ENCODE measurements around the gene C5. TPM values are rescaled to one million over a fixed set of nuclear protein-coding genes. Genes with fewer than 3 reads are reported as not detected.
A peak's percentile ranks its signal among the peaks of the same experiment; 100 is the strongest.

Gene C5
- total RNA-seq, 3 donors from 2014 or later (not counting 1 experiment from before 2014, with no cell fraction given): 1.5 to 2.0 (median 1.5) TPM

- peak in 1 of 2 donors; percentile 9 for DNase-seq
- Histone ChIP-seq H3K4me3 (ENCODE audit: low read length) (no peak overlapping the region), H3K4me1 (ENCODE audit: control insufficient read depth, insufficient read depth, low read length) (no peaks in the 10 kb centered on the region), H3K9me3 (ENCODE audit: control insufficient read depth, insufficient read depth, low read length) (no peaks in the 10 kb centered on the region), H3K27me3 (ENCODE audit: control insufficient read depth, insufficient read depth, low read length) (no peaks in the 10 kb centered on the region), H3K36me3 (ENCODE audit: control insufficient read depth, insufficient read depth, low read length) (no peaks in the 10 kb centered on the region), H3K27ac (ENCODE audit: low read length) (no peak overlapping the region)
- 100% methylated on average over 2 of the region's 2 CpGs for WGBS (ENCODE audit: insufficient coverage)
- Mint-ChIP-seq H3K27ac (no peak overlapping the region), H3K9me3 (peaks cover 0 to 4% of the 10 kb centered on the region in 2 donors), H3K4me1 (no peaks in the 10 kb centered on the region), H3K27me3 (ENCODE audit: low read depth in 2 of 2) (no peaks in the 10 kb centered on the region), H3K36me3 (no peaks in the 10 kb centered on the region), H3K4me3 (no peak overlapping the region)
- peak; percentile 39 for TF ChIP-seq CTCF (IDR thresholded peaks at IDR 0.05)
- peak in 2 of 3 donors; percentile 54 to 65 for ATAC-seq
- intact Hi-C loops (cut with micrococcal nuclease): no loop called here
These were observed 5.6 kb upstream of the C5 start for GRCh38 chr9:121055642-121056143.

- Mint-ChIP-seq H3K27ac (no peak overlapping the region), H3K9me3 (peaks cover 0 to 4% of the 10 kb centered on the region in 2 donors), H3K4me3 (no peak overlapping the region), H3K36me3 (no peaks in the 10 kb centered on the region), H3K27me3 (ENCODE audit: low read depth in 2 of 2) (no peaks in the 10 kb centered on the region), H3K4me1 (no peaks in the 10 kb centered on the region)
- Histone ChIP-seq H3K9me3 (ENCODE audit: control insufficient read depth, insufficient read depth, low read length) (no peaks in the 10 kb centered on the region), H3K4me1 (ENCODE audit: control insufficient read depth, insufficient read depth, low read length) (no peaks in the 10 kb centered on the region), H3K27me3 (ENCODE audit: control insufficient read depth, insufficient read depth, low read length) (no peaks in the 10 kb centered on the region), H3K27ac (ENCODE audit: low read length) (no peak overlapping the region), H3K36me3 (ENCODE audit: control insufficient read depth, insufficient read depth, low read length) (no peaks in the 10 kb centered on the region), H3K4me3 (ENCODE audit: low read length) (no peak overlapping the region)
- intact Hi-C loops (cut with micrococcal nuclease): no loop called here
- ATAC-seq (no peak), DNase-seq (no peak)
- WGBS (ENCODE audit: insufficient coverage): 77% methylated on average over 3 of the region's 4 CpGs
- no peak for TF ChIP-seq CTCF (IDR thresholded peaks at IDR 0.05)
These were observed 3.5 kb upstream of the C5 start for GRCh38 chr9:121053544-121053943.

- H3K27ac ChIP-seq (ENCODE audit: low read length): no peak overlapping the region
- H3K9me3 Mint-ChIP-seq: no peaks in the 10 kb centered on the region
- H3K36me3 ChIP-seq (ENCODE audit: control insufficient read depth, insufficient read depth, low read length): no peaks in the 10 kb centered on the region
- H3K36me3 Mint-ChIP-seq: no peaks in the 10 kb centered on the region
- no peaks in the 10 kb centered on the region for H3K9me3 ChIP-seq (ENCODE audit: control insufficient read depth, insufficient read depth, low read length)
- no peak overlapping the region for H3K4me3 ChIP-seq (ENCODE audit: low read length)
- H3K4me1 ChIP-seq (ENCODE audit: control insufficient read depth, insufficient read depth, low read length): no peaks in the 10 kb centered on the region
- no peaks in the 10 kb centered on the region for H3K27me3 Mint-ChIP-seq (ENCODE audit: low read depth in 2 of 2)
- no peak overlapping the region for H3K27ac Mint-ChIP-seq
- H3K27me3 ChIP-seq (ENCODE audit: control insufficient read depth, insufficient read depth, low read length): no peaks in the 10 kb centered on the region
- no peak for ATAC-seq
- no peak for TF ChIP-seq CTCF (IDR thresholded peaks at IDR 0.05)
- no peaks in the 10 kb centered on the region for H3K4me1 Mint-ChIP-seq
- intact Hi-C loops (cut with micrococcal nuclease): no loop called here
- no peak overlapping the region for H3K4me3 Mint-ChIP-seq
- no peak for DNase-seq
These were observed 1.5 kb downstream of the C5 start for GRCh38 chr9:121048618-121049017.

- H3K4me3 ChIP-seq (ENCODE audit: low read length): no peak overlapping the region
- Mint-ChIP-seq H3K4me3 (no peak overlapping the region), H3K9me3 (no peaks in the 10 kb centered on the region), H3K27me3 (ENCODE audit: low read depth in 2 of 2) (no peaks in the 10 kb centered on the region), H3K27ac (no peak overlapping the region), H3K36me3 (no peaks in the 10 kb centered on the region), H3K4me1 (no peaks in the 10 kb centered on the region)
- no peaks in the 10 kb centered on the region for H3K9me3 ChIP-seq (ENCODE audit: control insufficient read depth, insufficient read depth, low read length)
- H3K36me3 ChIP-seq (ENCODE audit: control insufficient read depth, insufficient read depth, low read length): no peaks in the 10 kb centered on the region
- intact Hi-C loops (cut with micrococcal nuclease): no loop called here
- TF ChIP-seq CTCF (IDR thresholded peaks at IDR 0.05): no peak
- DNase-seq: no peak
- no peaks in the 10 kb centered on the region for H3K27me3 ChIP-seq (ENCODE audit: control insufficient read depth, insufficient read depth, low read length)
- no peak for ATAC-seq
- H3K4me1 ChIP-seq (ENCODE audit: control insufficient read depth, insufficient read depth, low read length): no peaks in the 10 kb centered on the region
- no peak overlapping the region for H3K27ac ChIP-seq (ENCODE audit: low read length)
- WGBS (ENCODE audit: insufficient coverage): 83% methylated on average over 2 of the region's 2 CpGs
These were observed 1.9 kb downstream of the C5 start for GRCh38 chr9:121048175-121048574.

All from natural killer cell (primary cell).